ENCODE results near the gene HHAT.

HHAT gene

GRCh38 chr1:210684466-210685294 is 356.0 kb downstream of the HHAT start:
- no peak for DNase-seq (ENCODE audit: low read depth, low spot score)
- POLR2A ChIA-PET = no interaction called here
- CTCF ChIA-PET = interaction anchor here (1.1 to 2.7 kb wide), 3 partner anchors 10 to 450 kb away, joined by 3 to 9 read pairs (median 3); partner anchors contain the start of gene KCNH1
- H3K4me3 ChIP-seq (ENCODE audit: low read depth, low read length) = no peak overlapping the region
- TF ChIP-seq CTCF (IDR thresholded peaks at IDR 0.05; ENCODE audit: insufficient read depth, low read length, missing control alignments) = no peak

GRCh38 chr1:210685295-210685650 is 356.6 kb downstream of the HHAT start:
- no peak overlapping the region for H3K4me3 ChIP-seq (ENCODE audit: low read depth, low read length)
- DNase-seq (ENCODE audit: low read depth, low spot score) = no peak
- CTCF ChIA-PET = interaction anchor here (1.3 to 2.7 kb wide), 2 partner anchors 15 to 450 kb away, joined by 3 to 9 read pairs; partner anchors contain the start of gene KCNH1
- TF ChIP-seq CTCF (IDR thresholded peaks at IDR 0.05; ENCODE audit: insufficient read depth, low read length, missing control alignments) = no peak
- POLR2A ChIA-PET = interaction anchor here (0.6 kb wide), 1 partner anchor 233 kb away, joined by 3 read pairs; no protein-coding TSS in a partner anchor

- ChIA-PET POLR2A (no interaction called here), CTCF (interaction anchor here (1.0 to 1.5 kb wide), 2 partner anchors 9 kb away, joined by 3 to 4 read pairs; no protein-coding TSS in a partner anchor)
- TF ChIP-seq CTCF (IDR thresholded peaks at IDR 0.05; ENCODE audit: insufficient read depth, low read length, missing control alignments) = no peak
- no peak overlapping the region for H3K4me3 ChIP-seq (ENCODE audit: low read depth, low read length)
- DNase-seq (ENCODE audit: low read depth, low spot score) = no peak
Measured at GRCh38 chr1:210686841-210687240, 358.1 kb downstream of the HHAT start.

GRCh38 chr1:210687582-210688279 is 359.0 kb downstream of the HHAT start:
- no peak for DNase-seq (ENCODE audit: low read depth, low spot score)
- no peak overlapping the region for H3K4me3 ChIP-seq (ENCODE audit: low read depth, low read length)
- TF ChIP-seq CTCF (IDR thresholded peaks at IDR 0.05; ENCODE audit: insufficient read depth, low read length, missing control alignments) = no peak
- CTCF ChIA-PET = interaction anchor here (0.8 to 1.5 kb wide), 4 partner anchors 8 to 446 kb away, joined by 3 to 6 read pairs (median 4); partner anchors contain the start of gene KCNH1
- POLR2A ChIA-PET = interaction anchor here (0.6 kb wide), 1 partner anchor 67 kb away, joined by 4 read pairs; no protein-coding TSS in a partner anchor

- no peak for TF ChIP-seq CTCF (IDR thresholded peaks at IDR 0.05; ENCODE audit: insufficient read depth, low read length, missing control alignments)
- DNase-seq (ENCODE audit: low read depth, low spot score) = no peak
- POLR2A ChIA-PET = no interaction called here
- H3K4me3 ChIP-seq (ENCODE audit: low read depth, low read length) = no peak overlapping the region
- CTCF ChIA-PET = interaction anchor here (0.8 to 1.5 kb wide), 5 partner anchors 10 to 445 kb away, joined by 3 to 6 read pairs (median 3); partner anchors contain the start of gene KCNH1
Measured at GRCh38 chr1:210688512-210689234, 360.0 kb downstream of the HHAT start.

Measured in AG04449 (cell line).